K562 (cell line): Measurements from ENCODE around the gene COL6A1. TPM values are rescaled to one million over a fixed set of nuclear protein-coding genes. Genes with fewer than 3 reads are reported as not detected.

Experiments used
- ARID1B ChIP-seq: fragments of 450-650 bp; IDR thresholded peaks from 2 replicates; pipeline ENCODE4 v1.6.1; 2016; ENCODE audit warnings: antibody characterized with exemption, mild to moderate bottlenecking, inconsistent platforms
- CHD1 ChIP-seq: fragments of 200-600 bp; sonication (generic); IDR thresholded peaks from one replicate; pipeline ENCODE4 v1.6.1; 2012; ENCODE audit warnings: mild to moderate bottlenecking, moderate library complexity, low read length, inconsistent platforms
- CHD2 ChIP-seq: IDR thresholded peaks from 2 replicates; pipeline ENCODE4 v1.6.1; 2011; ENCODE audit warnings: low read depth, low read length
- FOXA1 ChIP-seq: fragments of 450-650 bp; IDR thresholded peaks from 2 replicates; pipeline ENCODE4 v1.6.1; 2016; ENCODE audit warnings: mild to moderate bottlenecking, borderline replicate concordance
- OTX1 ChIP-seq: fragments of 450-650 bp; formaldehyde crosslinking; IDR thresholded peaks from 2 replicates; pipeline ENCODE4 v1.4.0; 2022; ENCODE audit warnings: mild to moderate bottlenecking
- RBFOX2 ChIP-seq: fragments of 200-400 bp; formaldehyde crosslinking; IDR thresholded peaks from 2 replicates; pipeline ENCODE4 v1.6.1; 2017; ENCODE audit warnings: low read depth, mild to moderate bottlenecking, low read length, moderate library complexity
- SMARCE1 ChIP-seq: fragments of 450-650 bp; IDR thresholded peaks from 2 replicates; pipeline ENCODE4 v1.7.1; 2016; ENCODE audit warnings: mild to moderate bottlenecking
- ZFP30 ChIP-seq: fragments of 250-450 bp; sonication (Bioruptor Pico); IDR thresholded peaks from 2 replicates; pipeline ENCODE4 v1.8.0; 2022; ENCODE audit warnings: moderate library complexity, mild to moderate bottlenecking, inconsistent platforms, borderline replicate concordance
- polyA plus RNA-seq, 8 experiments: library from polyadenylated mRNA; depleted of rRNA in 4 of 8; stranded (reverse) in 5 of 8; unstranded in 3 of 8; fragments of >200 nt; fragmentation: Nextera tagmentation in 2 of 8; fragmentation: Illumina TruSeq in 1 of 8; extraction: Ambion mirVana in 2 of 8; extraction: Trizol in 1 of 8; gene quantifications; 2 replicates each; pipeline versions ENCODE4 v1.2.1 to v1.2.3, GENCODE V29; 2011 to 2014; ENCODE audit warnings: inconsistent platforms in 1 of 8, missing spikeins in 1 of 8
- total RNA-seq, 7 experiments: library from RNA; depleted of rRNA in 6 of 7; stranded (reverse); fragments of >200 nt in 6 of 7; fragmentation: Illumina TruSeq in 2 of 7; extraction: Trizol in 2 of 7; gene quantifications; 2 replicates each; pipeline versions ENCODE4 v1.2.1 to v1.2.3, GENCODE V29; 2011 to 2021; ENCODE audit warnings: low replicate concordance in 1 of 7
- TF ChIP-seq, protein P1 (sequence below), 2 experiments: fragments of 450-650 bp in 1 of 2; sonication (generic) in 1 of 2; formaldehyde crosslinking in 1 of 2; IDR thresholded peaks; 2 replicates each; pipeline versions ENCODE4 v1.7.1 to v1.9.0; 2016 to 2022; ENCODE audit warnings: inconsistent platforms in 1 of 2, mild to moderate bottlenecking in 1 of 2, missing genetic modification reagents in 1 of 2
- TF ChIP-seq, protein P2 (sequence below): IDR thresholded peaks from 3 replicates; pipeline ENCODE4 v1.6.1; 2011; ENCODE audit warnings: borderline replicate concordance, mild to moderate bottlenecking, moderate library complexity; ENCODE audit not compliant: insufficient read length; ENCODE audit errors: extremely low read depth

COL6A1 gene
- total and polyA plus RNA-seq, 9 of the 15 experiments (the other 6 are each of a cell fraction or from before 2014, with no cell fraction given) = 0.07 to 1.3 (median 0.14) TPM; not detected in 3

DNA sequence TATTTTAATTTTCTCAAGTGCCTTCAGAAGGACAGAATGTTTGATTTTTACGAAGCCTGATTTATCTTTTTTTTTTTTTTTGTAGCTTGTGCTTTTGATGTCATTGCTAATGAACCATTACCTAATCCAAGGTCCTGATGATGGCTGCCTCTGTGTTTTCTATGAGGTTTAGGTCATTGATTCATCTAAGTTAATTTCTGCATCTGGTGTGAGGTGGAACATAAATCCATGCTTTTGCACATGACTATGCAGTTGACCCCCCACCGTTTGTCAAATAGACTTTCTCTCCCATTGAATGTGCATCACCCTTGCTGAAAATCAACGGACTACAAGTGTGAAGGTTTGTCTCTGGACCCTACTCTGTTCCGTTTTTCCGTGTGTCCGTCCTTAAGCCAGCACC lies 50.5 kb downstream of the COL6A1 start (continued):
- TF ChIP-seq, protein P1, sequence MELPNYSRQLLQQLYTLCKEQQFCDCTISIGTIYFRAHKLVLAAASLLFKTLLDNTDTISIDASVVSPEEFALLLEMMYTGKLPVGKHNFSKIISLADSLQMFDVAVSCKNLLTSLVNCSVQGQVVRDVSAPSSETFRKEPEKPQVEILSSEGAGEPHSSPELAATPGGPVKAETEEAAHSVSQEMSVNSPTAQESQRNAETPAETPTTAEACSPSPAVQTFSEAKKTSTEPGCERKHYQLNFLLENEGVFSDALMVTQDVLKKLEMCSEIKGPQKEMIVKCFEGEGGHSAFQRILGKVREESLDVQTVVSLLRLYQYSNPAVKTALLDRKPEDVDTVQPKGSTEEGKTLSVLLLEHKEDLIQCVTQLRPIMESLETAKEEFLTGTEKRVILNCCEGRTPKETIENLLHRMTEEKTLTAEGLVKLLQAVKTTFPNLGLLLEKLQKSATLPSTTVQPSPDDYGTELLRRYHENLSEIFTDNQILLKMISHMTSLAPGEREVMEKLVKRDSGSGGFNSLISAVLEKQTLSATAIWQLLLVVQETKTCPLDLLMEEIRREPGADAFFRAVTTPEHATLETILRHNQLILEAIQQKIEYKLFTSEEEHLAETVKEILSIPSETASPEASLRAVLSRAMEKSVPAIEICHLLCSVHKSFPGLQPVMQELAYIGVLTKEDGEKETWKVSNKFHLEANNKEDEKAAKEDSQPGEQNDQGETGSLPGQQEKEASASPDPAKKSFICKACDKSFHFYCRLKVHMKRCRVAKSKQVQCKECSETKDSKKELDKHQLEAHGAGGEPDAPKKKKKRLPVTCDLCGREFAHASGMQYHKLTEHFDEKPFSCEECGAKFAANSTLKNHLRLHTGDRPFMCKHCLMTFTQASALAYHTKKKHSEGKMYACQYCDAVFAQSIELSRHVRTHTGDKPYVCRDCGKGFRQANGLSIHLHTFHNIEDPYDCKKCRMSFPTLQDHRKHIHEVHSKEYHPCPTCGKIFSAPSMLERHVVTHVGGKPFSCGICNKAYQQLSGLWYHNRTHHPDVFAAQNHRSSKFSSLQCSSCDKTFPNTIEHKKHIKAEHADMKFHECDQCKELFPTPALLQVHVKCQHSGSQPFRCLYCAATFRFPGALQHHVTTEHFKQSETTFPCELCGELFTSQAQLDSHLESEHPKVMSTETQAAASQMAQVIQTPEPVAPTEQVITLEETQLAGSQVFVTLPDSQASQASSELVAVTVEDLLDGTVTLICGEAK (IDR thresholded peaks at IDR 0.05) = no peak
- TF ChIP-seq, protein P1 (CRISPR knock-in tag; IDR thresholded peaks at IDR 0.05) = no peak
- no peak for TF ChIP-seq OTX1
- TF ChIP-seq ZFP30 = no peak
- TF ChIP-seq CHD2 = no peak
- TF ChIP-seq CHD1 = no peak
- no peak for TF ChIP-seq SMARCE1
- TF ChIP-seq RBFOX2 = no peak
- TF ChIP-seq, protein P2, sequence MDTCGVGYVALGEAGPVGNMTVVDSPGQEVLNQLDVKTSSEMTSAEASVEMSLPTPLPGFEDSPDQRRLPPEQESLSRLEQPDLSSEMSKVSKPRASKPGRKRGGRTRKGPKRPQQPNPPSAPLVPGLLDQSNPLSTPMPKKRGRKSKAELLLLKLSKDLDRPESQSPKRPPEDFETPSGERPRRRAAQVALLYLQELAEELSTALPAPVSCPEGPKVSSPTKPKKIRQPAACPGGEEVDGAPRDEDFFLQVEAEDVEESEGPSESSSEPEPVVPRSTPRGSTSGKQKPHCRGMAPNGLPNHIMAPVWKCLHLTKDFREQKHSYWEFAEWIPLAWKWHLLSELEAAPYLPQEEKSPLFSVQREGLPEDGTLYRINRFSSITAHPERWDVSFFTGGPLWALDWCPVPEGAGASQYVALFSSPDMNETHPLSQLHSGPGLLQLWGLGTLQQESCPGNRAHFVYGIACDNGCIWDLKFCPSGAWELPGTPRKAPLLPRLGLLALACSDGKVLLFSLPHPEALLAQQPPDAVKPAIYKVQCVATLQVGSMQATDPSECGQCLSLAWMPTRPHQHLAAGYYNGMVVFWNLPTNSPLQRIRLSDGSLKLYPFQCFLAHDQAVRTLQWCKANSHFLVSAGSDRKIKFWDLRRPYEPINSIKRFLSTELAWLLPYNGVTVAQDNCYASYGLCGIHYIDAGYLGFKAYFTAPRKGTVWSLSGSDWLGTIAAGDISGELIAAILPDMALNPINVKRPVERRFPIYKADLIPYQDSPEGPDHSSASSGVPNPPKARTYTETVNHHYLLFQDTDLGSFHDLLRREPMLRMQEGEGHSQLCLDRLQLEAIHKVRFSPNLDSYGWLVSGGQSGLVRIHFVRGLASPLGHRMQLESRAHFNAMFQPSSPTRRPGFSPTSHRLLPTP = no peak
- no peak for TF ChIP-seq FOXA1
- no peak for TF ChIP-seq ARID1B
- TF ChIP-seq, all 486 proteins: peak for 0
